Loucy (cell line): ENCODE results near the gene FMO1.

Experiments
- H2AFZ ChIP-seq: fragments of 200-600 bp; sonication (generic); 2 replicates; pipeline ENCODE4 v1.6.0; 2016; ENCODE audit warnings: antibody characterized with exemption, mild to moderate bottlenecking, low read length, moderate library complexity
- H3F3A ChIP-seq: fragments of 200-600 bp; 2 replicates; pipeline ENCODE4 v1.6.0; 2016; ENCODE audit warnings: antibody characterized with exemption, low read depth, mild to moderate bottlenecking
- H3K27me3 ChIP-seq: fragments of 200-600 bp; sonication (generic); 2 replicates; pipeline ENCODE4 v1.6.1; 2014; ENCODE audit warnings: low read length, mild to moderate bottlenecking; ENCODE audit not compliant: insufficient read depth, poor library complexity, severe bottlenecking
- H3K36me3 ChIP-seq: fragments of 200-600 bp; sonication (generic); 2 replicates; pipeline ENCODE4 v1.6.1; 2016; ENCODE audit warnings: low read length; ENCODE audit not compliant: insufficient read depth
- H3K4me1 ChIP-seq: fragments of 200-600 bp; sonication (generic); 2 replicates; pipeline ENCODE4 v1.5.1; 2014; ENCODE audit warnings: low read length, mild to moderate bottlenecking; ENCODE audit not compliant: insufficient read depth, poor library complexity, severe bottlenecking
- H3K4me2 ChIP-seq: fragments of 200-600 bp; sonication (generic); 2 replicates; pipeline ENCODE4 v1.6.0; 2014; ENCODE audit warnings: antibody characterized with exemption, low read length, low read depth, mild to moderate bottlenecking; ENCODE audit not compliant: poor library complexity, severe bottlenecking
- H3K4me3 ChIP-seq: fragments of 200-600 bp; sonication (generic); 2 replicates; pipeline ENCODE4 v1.5.1; 2014; ENCODE audit warnings: low read length, mild to moderate bottlenecking, mixed read lengths; ENCODE audit not compliant: poor library complexity, severe bottlenecking
- H3K79me2 ChIP-seq: fragments of 200-600 bp; sonication (generic); 2 replicates; pipeline ENCODE4 v1.6.1; 2014; ENCODE audit warnings: low read length; ENCODE audit not compliant: insufficient read depth
- H3K9ac ChIP-seq: fragments of 200-600 bp; sonication (generic); 2 replicates; pipeline ENCODE4 v1.6.0; 2014; ENCODE audit warnings: mild to moderate bottlenecking, low read depth, low read length, moderate library complexity; ENCODE audit not compliant: poor library complexity, severe bottlenecking
- H3K9me2 ChIP-seq: fragments of 200-600 bp; sonication (generic); replicated peaks from 2 replicates; pipeline ENCODE4 v1.6.1; 2016; ENCODE audit warnings: low read depth, low read length, mixed read lengths
- H3K9me3 ChIP-seq: fragments of 200-600 bp; sonication (generic); 2 replicates; pipeline ENCODE4 v1.6.1; 2014; ENCODE audit warnings: mild to moderate bottlenecking, antibody characterized with exemption, low read length, low read depth; ENCODE audit not compliant: insufficient read depth
- H4K20me1 ChIP-seq: fragments of 200-600 bp; sonication (generic); 2 replicates; pipeline ENCODE4 v1.6.0; 2014; ENCODE audit warnings: antibody characterized with exemption, low read length, mild to moderate bottlenecking; ENCODE audit not compliant: insufficient read depth, poor library complexity, severe bottlenecking
- EZH2phosphoT487 ChIP-seq: fragments of 200-600 bp; IDR thresholded peaks from 2 replicates; pipeline ENCODE4 v1.6.1; 2018; ENCODE audit warnings: antibody characterized with exemption, mild to moderate bottlenecking, moderate library complexity, borderline replicate concordance
- TF ChIP-seq, protein P1 (sequence below): fragments of 200-600 bp; sonication (generic); conservative IDR thresholded peaks from 2 replicates; pipeline ENCODE4 v1.5.1; 2014; ENCODE audit warnings: mild to moderate bottlenecking, antibody characterized with exemption, low read length

Gene FMO1

DNA sequence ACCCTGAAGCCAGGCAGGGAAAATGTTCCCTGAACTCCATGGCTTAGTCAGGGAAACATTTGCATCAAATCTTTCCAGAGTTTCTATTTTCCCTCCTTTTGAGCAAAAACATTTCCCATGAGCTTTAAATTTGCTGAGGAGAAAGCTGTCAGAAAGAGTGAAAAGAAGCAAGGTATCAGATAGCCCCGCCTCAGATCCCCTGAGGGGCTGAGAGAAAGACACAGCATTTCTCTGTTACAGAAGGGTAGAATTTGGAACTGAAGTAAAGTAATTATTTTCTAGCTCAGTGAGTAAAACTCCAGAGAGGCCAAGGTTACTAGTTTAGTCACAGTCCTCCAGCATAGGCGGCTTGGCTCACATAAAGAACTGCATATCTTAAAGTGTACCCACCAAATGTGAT is 10.6 kb downstream of the FMO1 start:
- no peaks in the 10 kb centered on the region for H3K36me3 ChIP-seq
- no peak overlapping the region for H3K4me3 ChIP-seq
- H4K20me1 ChIP-seq: no peaks in the 10 kb centered on the region
- H3K27me3 ChIP-seq: peaks cover 4% of the 10 kb centered on the region
- H3K4me2 ChIP-seq: no peak overlapping the region
- H3K9me3 ChIP-seq: no peaks in the 10 kb centered on the region
- no peaks in the 10 kb centered on the region for H3K4me1 ChIP-seq
- TF ChIP-seq EZH2phosphoT487: no peak
- TF ChIP-seq, protein P1, sequence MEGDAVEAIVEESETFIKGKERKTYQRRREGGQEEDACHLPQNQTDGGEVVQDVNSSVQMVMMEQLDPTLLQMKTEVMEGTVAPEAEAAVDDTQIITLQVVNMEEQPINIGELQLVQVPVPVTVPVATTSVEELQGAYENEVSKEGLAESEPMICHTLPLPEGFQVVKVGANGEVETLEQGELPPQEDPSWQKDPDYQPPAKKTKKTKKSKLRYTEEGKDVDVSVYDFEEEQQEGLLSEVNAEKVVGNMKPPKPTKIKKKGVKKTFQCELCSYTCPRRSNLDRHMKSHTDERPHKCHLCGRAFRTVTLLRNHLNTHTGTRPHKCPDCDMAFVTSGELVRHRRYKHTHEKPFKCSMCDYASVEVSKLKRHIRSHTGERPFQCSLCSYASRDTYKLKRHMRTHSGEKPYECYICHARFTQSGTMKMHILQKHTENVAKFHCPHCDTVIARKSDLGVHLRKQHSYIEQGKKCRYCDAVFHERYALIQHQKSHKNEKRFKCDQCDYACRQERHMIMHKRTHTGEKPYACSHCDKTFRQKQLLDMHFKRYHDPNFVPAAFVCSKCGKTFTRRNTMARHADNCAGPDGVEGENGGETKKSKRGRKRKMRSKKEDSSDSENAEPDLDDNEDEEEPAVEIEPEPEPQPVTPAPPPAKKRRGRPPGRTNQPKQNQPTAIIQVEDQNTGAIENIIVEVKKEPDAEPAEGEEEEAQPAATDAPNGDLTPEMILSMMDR: no peak
- no peak overlapping the region for H3K9ac ChIP-seq
- no peak overlapping the region for H2AFZ ChIP-seq
- H3K9me2 ChIP-seq: no peaks in the 10 kb centered on the region
- H3K79me2 ChIP-seq: no peaks in the 10 kb centered on the region
- no peaks in the 10 kb centered on the region for H3F3A ChIP-seq

DNA sequence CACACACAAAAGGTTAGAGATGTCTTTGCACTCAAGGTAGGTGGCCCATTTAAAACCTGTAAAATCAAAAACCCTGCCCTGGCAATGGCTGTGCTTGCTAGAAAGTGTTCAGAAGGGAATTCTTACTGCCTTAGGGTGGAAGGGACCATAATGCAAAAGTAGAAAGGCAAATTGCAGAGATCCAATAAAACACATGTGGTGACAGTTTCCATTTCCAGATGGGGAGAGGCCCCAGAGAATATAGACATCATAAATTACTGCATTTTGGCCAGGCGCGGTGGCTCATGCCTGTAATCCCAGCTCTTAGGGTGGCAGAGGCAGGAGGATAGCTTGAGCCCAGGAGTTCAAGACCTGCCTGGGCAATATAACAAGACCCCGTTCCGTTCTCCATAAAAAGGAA is 13.0 kb downstream of the FMO1 start:
- Histone ChIP-seq H3K4me1 (no peaks in the 10 kb centered on the region), H2AFZ (no peak overlapping the region), H3K36me3 (no peaks in the 10 kb centered on the region), H3K79me2 (no peaks in the 10 kb centered on the region), H3K27me3 (peaks cover 4% of the 10 kb centered on the region), H4K20me1 (no peaks in the 10 kb centered on the region), H3K4me2 (no peak overlapping the region), H3K9me2 (no peaks in the 10 kb centered on the region), H3K4me3 (no peak overlapping the region), H3K9me3 (no peaks in the 10 kb centered on the region), H3F3A (no peaks in the 10 kb centered on the region), H3K9ac (no peak overlapping the region)
- TF ChIP-seq, protein P1: no peak
- no peak for TF ChIP-seq EZH2phosphoT487

DNA sequence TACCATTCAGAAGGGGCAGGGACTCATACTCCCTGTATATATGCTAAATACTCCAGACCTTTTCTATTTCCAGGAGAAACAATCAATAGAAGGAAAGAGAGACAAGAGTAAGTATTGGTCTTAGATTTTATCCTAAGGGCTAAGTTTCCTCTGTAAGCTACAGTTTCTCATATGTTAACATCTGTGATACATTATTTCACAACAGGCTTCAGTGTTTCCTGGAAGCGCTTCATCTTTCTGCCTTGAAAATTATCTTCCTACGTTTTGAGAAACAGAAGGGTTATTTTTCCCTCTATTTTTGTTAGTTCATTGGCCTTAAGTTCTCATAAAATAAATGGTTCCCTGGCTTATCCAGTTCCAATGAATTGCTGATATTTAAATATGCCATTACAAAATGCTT is 15.6 kb downstream of the FMO1 start:
- no peak overlapping the region for H3K4me3 ChIP-seq
- no peaks in the 10 kb centered on the region for H3K27me3 ChIP-seq
- H4K20me1 ChIP-seq: no peaks in the 10 kb centered on the region
- no peak overlapping the region for H3K9ac ChIP-seq
- no peak overlapping the region for H3K4me2 ChIP-seq
- H3F3A ChIP-seq: no peaks in the 10 kb centered on the region
- no peaks in the 10 kb centered on the region for H3K36me3 ChIP-seq
- no peaks in the 10 kb centered on the region for H3K79me2 ChIP-seq
- no peak for TF ChIP-seq EZH2phosphoT487
- TF ChIP-seq, protein P1: no peak
- no peaks in the 10 kb centered on the region for H3K9me3 ChIP-seq
- H2AFZ ChIP-seq: no peak overlapping the region
- no peaks in the 10 kb centered on the region for H3K9me2 ChIP-seq
- no peaks in the 10 kb centered on the region for H3K4me1 ChIP-seq
